ENCODE results near the gene ASXL3.

The ASXL3 gene

DNA sequence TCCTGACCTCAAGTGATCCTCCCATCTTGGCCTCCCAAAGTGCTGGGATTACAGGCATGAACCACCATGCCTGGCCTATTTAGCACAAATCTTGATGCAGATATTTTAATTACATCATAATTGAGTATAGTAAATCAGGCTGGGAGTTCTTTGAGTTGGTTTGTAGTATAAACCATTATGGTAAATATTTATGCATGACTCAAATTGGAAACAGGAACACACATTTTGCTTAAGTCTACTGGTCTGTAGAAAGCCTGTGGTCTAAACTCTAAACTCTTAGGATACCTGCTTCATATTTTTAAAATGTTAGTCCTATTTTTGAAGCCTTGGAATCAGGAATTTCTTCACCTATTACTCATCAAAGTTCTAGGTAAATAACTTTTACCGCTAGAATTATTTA, 16.8 kb downstream of the ASXL3 start:
- no peak for DNase-seq (ENCODE audit: low read depth)
- no peak overlapping the region for H3K4me3 ChIP-seq (ENCODE audit: low read length)
- TF ChIP-seq, protein P1, sequence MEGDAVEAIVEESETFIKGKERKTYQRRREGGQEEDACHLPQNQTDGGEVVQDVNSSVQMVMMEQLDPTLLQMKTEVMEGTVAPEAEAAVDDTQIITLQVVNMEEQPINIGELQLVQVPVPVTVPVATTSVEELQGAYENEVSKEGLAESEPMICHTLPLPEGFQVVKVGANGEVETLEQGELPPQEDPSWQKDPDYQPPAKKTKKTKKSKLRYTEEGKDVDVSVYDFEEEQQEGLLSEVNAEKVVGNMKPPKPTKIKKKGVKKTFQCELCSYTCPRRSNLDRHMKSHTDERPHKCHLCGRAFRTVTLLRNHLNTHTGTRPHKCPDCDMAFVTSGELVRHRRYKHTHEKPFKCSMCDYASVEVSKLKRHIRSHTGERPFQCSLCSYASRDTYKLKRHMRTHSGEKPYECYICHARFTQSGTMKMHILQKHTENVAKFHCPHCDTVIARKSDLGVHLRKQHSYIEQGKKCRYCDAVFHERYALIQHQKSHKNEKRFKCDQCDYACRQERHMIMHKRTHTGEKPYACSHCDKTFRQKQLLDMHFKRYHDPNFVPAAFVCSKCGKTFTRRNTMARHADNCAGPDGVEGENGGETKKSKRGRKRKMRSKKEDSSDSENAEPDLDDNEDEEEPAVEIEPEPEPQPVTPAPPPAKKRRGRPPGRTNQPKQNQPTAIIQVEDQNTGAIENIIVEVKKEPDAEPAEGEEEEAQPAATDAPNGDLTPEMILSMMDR (IDR thresholded peaks at IDR 0.05; ENCODE audit: insufficient read depth, low read depth, low read length, missing control alignments), result no peak

DNA sequence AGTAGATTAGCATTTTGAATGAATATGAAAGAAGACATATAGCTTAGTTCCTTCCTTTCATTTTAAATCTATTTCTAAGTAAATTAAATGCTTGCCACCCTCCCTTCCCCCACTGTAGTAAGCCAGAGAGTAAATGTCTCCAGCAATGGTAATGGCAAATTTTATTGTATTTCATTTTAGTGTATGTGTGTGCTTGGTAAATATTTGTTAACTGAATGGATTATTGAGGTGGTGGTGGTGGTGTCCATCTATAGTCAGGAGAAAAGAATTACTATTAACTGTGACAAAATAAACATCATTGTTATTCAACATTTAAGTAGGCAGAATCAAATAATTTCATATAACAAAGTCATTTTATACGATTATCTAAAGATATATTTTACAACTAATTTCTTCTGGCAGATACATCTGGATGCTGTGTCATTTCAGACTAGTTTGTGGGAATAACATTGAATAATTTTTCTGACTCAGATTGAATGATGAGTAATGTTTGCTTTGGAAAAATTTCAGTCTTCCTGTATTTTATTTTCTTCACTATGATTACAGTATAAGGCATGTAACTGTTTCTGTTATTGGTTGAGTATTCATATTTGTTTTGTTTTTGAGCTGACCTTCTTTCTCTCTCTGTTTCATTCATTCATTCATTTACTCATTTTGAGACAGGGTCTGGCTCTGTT, 18.3 kb downstream of the ASXL3 start:
- peak; percentile 70 for DNase-seq (ENCODE audit: low read depth)
- H3K4me3 ChIP-seq (ENCODE audit: low read length), result no peak overlapping the region
- TF ChIP-seq, protein P1 (IDR thresholded peaks at IDR 0.05; ENCODE audit: insufficient read depth, low read depth, low read length, missing control alignments), result no peak

DNA sequence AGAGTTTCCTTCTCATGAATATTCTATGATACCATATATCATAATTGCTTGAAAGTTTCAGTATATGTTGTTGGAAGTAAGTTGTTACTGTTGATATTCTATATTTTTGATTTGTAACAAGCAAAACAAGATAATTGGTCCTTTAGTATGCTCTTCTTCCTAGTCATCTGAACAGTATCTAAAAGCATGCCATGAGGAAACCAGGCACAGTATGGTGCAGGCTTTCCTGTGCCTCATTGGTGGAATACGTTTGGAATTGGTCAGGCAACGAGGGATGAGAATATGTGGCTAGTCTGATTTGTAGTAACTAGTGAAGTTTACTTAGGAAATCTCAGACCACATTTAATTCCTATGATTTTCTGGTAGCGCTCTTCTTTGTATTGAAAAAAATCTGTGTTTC, 22.8 kb downstream of the ASXL3 start:
- no peak for DNase-seq (ENCODE audit: low read depth)
- TF ChIP-seq, protein P1 (IDR thresholded peaks at IDR 0.05; ENCODE audit: insufficient read depth, low read depth, low read length, missing control alignments), result no peak
- no peak overlapping the region for H3K4me3 ChIP-seq (ENCODE audit: low read length)

DNA sequence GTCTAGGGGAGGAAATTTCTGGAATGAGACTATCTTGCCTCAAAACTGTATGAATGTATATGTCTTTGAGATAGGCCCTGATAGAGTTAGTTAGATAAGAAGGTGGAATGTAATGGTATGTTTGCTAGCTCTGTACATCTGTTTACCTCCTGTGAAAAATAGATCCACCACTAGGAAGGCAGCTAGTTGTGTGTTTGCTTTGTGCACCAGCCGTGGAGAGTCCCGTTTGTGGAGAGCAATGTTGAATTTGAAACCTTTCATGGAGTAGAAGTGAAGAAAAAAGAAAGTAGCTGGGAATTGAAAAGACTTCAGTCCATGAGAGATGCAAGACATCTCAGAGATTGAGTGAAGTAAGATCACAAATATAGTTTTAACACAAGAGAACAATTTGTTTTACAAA, 25.4 kb downstream of the ASXL3 start:
- TF ChIP-seq, protein P1 (IDR thresholded peaks at IDR 0.05; ENCODE audit: insufficient read depth, low read depth, low read length, missing control alignments), result no peak
- no peak for DNase-seq (ENCODE audit: low read depth)
- H3K4me3 ChIP-seq (ENCODE audit: low read length), result no peak overlapping the region

DNA sequence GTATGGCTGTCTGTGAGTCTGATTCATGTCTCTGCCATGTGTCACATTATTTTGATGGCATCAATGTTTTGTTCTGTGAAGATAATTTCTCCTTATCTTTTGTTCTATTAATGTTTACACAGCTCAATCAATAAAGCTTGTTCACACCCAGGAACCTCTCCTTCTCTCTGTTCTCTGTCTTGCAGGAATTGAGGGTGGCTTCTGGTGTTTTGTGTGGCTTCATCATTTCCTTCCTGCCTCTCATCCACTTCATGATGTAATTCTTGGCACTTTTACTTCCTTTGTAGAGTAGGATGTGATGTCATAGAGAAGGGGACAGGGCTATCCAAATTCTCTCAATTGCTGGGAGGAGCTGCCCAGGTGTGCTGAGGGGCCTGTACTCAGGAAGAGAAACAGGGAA, 27.2 kb downstream of the ASXL3 start:
- no peak for DNase-seq (ENCODE audit: low read depth)
- H3K4me3 ChIP-seq (ENCODE audit: low read length), result no peak overlapping the region
- TF ChIP-seq, protein P1 (IDR thresholded peaks at IDR 0.05; ENCODE audit: insufficient read depth, low read depth, low read length, missing control alignments), result no peak

DNA sequence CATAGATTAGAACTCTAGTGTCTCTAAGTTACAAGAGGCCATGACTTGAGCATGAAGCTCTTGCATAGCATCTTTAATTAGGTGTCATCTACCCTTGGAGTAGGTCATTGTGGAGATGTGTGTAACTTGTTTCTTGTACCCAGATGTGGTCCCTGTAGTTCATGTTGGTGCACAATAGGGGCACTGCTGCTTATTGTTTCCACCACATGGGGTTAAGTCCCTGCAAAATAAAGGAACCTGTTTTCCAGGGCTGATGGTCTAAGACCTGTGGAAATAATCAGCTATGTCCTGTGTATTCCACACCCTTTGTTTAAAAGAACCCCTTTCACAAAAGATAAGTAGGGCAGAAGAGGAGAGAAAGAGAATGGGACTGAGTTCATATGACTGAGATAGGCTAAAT, 28.6 kb downstream of the ASXL3 start:
- TF ChIP-seq, protein P1 (IDR thresholded peaks at IDR 0.05; ENCODE audit: insufficient read depth, low read depth, low read length, missing control alignments), result peak; percentile 7
- no peak for DNase-seq (ENCODE audit: low read depth)
- H3K4me3 ChIP-seq (ENCODE audit: low read length), result no peak overlapping the region

DNA sequence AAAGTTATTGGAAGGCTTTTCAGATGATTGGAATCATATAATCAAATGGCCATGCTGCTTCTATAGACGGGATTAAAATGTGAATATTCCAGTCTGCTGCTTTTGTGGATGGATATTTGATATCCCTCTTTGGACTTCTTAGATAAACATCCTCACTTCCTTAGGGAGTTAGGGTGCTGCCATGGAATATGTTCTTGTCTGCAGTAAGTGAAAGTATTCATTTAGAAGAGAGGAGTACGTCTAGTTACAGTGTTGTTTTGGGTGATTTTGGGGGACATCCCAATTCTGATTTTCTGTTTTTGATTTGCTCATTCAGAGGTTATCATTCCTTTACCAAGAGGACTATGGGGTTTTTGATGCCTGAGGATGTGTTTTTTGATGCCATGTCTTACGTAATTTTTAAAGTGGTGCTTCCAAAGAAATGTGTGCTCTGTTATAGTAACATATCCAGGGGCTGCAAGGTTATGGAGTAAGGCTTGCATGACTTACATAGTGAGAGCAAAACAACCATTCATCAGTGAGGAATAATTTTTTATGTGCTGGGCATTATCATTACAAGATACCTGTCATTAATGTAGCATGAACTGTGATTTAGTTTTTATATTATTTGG, 33.6 kb downstream of the ASXL3 start:
- TF ChIP-seq, protein P1 (IDR thresholded peaks at IDR 0.05; ENCODE audit: insufficient read depth, low read depth, low read length, missing control alignments), result no peak
- no peak overlapping the region for H3K4me3 ChIP-seq (ENCODE audit: low read length)
- no peak for DNase-seq (ENCODE audit: low read depth)

Measured in epithelial cell of esophagus (primary cell).